GM19193 (cell line): ENCODE data around the gene RELN.

Experiments used
- POLR2A ChIP-seq: IDR thresholded peaks from 4 replicates; pipeline ENCODE4 v1.6.1; 2011; ENCODE audit not compliant: insufficient read depth, insufficient read length; ENCODE audit errors: extremely low read depth

Gene RELN

DNA sequence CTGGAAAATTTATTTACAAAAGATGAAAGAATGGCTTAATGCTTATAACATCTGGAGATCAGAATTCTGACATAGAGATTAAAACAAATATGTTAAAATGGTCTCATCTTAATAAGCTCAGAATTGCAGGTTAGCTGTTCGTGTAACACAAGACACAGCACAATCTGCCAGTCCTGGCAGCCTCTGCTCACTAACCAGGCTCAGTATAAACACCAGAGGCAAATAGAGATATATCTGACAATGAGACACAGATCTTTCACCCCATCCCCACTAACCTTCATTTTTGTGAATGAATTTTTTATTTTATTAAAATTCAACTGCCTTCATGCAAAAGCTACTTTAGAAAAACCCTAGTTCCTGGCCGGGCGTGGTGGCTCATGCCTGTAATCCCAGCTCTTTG lies 51.8 kb downstream of the RELN start:
- TF ChIP-seq POLR2A, result no peak

DNA sequence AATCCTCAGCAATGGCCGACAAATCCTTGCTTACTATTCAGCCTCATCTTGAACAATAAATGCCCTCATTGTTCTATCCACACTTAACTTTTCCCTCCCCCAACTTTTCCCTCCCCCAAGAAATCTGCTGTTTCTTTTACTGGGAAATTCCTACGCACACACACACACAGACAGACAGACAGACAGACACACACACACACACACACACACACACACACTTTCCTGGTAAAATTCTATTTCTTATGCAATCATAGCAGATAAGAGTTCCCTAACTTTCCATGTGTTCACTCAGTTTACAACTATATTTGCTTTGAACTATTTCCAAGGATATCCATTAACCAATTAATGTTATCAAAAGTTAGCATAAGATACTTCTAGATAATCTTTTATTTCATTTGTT lies 52.9 kb downstream of the RELN start:
- TF ChIP-seq POLR2A, result no peak

DNA sequence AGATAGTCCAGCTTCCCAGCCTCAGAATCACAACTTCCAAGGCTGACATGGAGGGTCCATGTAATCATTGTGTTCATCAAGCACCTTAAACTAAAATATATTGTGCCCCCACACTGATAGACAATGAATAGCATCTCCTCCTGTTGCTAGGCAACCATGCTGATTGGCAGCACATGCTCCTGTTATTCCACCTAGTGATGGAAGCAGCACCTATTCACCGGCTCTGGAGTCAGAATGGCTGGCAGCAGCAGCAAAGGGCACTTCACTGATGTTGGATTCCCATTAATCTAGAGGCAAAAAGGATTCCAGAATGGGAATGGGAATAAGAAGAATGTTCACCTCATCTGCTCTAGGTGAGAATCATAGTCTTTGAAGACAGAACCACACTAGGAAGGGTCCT lies 55.0 kb downstream of the RELN start:
- no peak for TF ChIP-seq POLR2A

DNA sequence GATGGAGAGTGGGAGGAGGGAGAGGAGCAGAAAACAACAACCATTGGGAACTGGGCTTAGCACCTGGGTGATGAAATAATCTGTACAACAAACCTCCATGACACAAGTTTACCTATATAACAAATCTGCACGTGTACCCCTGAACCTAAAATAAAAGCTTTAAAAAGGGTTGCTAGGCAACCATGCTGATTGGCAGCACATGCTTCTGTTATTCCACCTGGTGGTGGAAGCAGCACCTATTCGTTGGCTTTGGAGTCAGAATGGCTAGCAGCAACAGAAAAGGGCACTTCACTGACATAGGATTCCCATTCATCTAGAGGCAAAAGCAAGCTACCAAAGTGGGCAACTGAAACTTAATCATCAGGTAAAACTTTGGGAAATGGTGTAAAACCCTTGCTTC lies 57.1 kb downstream of the RELN start:
- TF ChIP-seq POLR2A, result no peak

DNA sequence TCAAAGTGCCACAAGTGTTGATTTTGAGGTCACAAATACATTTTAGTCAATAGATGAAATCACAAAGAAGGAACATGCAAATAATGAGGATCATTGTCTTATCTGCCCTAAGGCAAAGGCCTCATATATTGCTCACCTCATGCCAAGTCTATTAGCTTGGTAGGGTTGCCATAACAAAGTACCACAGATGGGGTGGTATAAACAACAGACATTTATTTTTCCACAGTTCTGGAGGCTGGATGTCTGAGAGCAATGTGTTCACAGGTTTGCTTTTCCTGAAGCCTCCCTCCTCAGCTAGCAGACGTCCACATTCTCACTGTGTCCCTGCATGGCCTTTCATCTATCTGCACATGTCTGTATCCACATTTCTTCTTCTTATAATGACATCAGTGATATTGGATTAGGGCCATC lies 59.6 kb downstream of the RELN start:
- no peak for TF ChIP-seq POLR2A

DNA sequence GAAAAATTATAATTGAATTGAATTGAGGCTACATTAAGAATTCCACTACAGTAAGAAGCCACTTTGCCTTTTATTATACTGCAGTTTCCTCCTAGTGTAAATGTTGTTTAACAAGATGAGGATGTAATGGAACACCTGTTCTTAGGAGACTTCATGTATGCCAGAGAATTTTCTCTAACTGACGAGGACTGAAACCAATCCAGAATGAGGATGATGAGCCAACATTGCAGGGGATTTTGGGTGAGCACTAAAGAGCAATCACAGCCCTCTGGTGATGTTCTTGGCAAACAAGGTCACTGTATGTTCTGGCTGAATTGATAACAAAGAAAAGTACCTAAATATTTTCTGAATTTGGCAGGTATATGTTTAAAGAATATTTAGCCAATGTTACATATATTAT lies 60.9 kb downstream of the RELN start:
- TF ChIP-seq POLR2A, result no peak

DNA sequence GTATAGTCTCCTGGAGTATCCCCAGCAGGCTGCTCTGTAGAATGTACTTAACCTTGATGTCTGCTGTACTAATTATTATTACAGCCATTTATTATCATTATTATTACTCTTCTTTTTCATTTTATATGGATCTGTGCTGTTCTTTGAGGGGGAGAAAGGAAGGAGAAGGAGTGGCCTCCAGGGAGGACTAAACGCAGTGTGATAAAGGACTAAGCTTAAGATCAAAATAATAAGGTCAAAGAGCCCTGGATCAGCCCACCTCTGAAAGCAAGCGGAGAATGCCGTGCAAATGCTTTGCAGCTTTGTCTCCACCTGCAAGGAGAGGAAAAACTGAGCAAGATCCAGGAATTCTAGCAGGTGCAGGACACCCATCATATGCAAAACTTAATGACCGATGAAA lies 65.3 kb downstream of the RELN start:
- no peak for TF ChIP-seq POLR2A

DNA sequence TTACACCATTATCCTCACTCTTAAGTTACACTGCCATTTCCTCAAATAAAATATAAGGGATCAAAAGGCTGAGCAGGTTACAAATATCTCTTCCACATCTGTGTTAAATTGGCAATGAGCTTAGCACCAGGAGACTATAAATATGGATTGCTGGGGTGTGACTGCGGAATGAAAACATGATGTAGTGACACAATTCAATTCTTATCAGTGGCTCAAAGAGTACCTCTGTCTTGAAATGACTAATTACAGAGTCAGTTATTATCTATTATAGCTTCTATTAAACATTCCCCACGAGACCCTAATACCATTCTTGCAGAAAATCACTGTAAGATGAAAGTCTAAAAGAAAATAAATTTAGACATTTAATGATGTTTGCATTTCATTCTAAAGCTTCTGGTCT lies 67.1 kb downstream of the RELN start:
- TF ChIP-seq POLR2A, result no peak

DNA sequence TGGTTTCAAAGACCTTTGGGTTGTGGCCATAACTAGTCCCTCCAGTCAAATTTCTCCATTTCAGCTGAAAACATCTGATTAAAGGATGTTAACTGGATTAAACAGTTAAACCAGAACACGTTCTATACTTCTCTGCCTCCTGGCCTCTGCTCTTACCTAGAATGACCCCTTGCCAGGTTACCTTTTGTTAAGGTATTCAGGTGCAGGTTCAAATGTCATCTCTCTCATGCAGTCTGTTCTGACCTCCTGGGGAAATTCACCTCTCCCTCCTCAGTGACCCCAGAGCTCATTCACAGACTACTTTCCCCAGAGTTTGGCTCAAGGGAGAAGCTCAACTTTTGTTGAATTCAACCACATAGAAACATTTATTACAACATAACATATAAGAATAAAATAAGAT lies 67.8 kb downstream of the RELN start:
- no peak for TF ChIP-seq POLR2A

DNA sequence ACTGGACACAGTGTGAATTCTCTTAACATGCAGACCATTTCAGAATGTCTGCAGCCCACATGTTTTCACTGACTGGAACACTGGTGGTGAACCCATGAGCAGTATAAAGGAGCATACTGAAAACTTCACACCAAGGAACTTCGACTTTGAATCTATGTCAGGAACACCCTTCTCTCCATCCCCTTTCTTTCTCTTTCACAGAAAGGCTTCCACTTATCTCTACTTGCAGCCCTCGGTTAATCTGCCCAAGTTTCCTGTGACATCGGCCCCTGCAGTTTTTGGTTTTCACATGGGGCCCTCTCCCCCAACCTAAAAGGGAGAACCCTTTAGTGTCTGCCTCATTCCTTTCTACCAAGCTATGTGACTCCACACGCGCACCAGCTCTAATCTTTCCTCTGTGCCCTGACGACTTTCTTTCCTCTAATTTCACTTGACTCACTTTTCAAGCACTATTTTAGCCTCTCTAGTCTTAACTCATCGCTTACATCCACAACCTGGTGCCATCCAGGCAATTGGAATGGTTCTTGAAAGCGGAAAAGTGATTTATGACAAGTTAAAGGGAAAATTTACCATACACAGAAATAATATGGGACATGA lies 70.1 kb downstream of the RELN start:
- TF ChIP-seq POLR2A, result no peak

DNA sequence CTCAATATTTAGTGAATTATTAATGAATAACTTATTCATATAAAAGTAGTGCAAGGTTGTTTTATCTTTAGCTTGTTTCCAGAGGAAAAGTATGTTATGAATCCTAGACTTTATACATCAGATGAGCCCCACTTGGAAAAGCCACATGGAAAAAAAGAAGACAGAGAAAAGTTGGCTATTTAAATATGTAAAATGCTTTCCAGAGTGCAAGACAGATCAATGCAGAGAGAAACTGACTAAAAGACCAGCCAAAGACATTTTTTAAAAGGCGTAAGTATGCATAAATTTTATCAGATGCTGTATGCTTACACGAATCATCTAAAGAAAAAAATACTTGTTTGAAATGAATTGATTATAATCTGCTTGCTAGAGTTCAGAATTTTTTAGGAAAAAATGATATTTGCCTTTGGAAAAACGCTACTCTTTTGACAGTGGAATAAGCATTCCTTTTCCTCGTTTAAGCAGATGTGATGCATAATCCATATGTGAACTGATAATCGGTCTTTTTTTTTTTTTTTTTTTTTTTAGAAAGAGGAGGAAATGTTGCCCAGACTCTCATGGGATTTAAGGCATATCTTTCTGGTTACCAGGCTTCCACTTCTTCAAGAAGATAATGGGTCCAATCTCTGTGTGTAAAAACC lies 70.7 kb downstream of the RELN start:
- no peak for TF ChIP-seq POLR2A

DNA sequence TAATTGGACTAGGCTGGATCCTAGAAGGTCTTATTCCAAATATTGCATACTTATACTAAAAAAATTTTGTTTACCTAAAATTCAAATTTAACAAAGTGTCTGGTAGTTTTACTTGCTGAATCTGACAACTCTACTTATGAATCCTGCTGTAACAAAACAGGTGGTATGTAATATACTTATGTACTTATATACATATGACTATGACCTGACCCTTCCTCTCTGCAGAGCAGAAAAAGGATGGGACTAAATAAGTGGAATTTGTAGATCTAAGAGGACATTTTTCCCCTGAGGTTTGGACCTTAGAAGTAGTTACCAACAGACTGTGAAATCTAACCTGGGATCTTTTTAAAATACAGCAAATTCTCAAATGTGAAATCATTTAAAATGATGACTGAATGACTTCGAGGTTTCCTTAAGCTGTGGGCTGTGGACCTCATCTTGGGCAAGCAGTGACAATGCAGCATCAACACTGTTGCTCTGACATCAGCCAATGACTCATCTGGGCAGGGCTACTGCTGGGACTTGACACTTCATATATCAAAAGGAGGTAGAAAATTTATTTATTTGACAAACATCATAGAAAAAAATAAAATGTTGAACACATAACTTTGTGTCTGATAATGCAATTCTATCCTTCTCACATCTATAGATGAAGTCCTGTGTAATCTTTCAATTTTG lies 73.6 kb downstream of the RELN start:
- TF ChIP-seq POLR2A, result no peak

DNA sequence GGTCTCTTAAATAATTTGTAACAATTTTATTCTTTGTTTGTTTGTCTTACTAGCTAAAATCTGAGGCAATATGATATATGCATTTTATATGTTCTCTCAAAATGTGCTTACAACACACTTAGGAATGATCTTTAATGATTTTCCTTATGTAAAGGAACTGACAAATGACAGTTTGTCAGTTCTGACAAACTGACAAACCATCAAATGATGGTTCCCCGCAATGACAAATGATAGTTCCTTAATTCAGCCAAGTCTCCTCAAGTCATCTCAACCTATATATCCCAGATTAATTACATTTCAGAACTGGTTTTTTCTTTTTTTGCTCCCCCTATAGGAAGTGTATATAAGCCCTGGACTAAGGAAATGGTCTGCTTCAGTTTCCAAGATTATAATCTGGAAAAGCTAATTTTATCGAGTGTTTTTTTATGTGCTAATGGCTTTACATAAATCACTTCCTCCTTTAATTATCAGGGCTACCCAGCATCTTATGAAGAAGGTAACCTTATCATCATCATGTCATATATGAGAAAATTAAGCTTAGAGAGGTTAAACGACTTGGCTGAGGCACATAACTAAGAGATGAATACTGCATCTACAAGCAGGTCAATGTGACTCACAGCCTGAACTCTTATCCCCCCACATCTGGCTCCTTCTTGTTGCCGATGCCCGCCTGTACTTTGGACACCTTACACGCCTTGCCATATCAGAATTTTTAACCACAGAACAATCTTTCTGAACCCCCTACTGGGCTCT lies 75.1 kb downstream of the RELN start:
- TF ChIP-seq POLR2A, result no peak

DNA sequence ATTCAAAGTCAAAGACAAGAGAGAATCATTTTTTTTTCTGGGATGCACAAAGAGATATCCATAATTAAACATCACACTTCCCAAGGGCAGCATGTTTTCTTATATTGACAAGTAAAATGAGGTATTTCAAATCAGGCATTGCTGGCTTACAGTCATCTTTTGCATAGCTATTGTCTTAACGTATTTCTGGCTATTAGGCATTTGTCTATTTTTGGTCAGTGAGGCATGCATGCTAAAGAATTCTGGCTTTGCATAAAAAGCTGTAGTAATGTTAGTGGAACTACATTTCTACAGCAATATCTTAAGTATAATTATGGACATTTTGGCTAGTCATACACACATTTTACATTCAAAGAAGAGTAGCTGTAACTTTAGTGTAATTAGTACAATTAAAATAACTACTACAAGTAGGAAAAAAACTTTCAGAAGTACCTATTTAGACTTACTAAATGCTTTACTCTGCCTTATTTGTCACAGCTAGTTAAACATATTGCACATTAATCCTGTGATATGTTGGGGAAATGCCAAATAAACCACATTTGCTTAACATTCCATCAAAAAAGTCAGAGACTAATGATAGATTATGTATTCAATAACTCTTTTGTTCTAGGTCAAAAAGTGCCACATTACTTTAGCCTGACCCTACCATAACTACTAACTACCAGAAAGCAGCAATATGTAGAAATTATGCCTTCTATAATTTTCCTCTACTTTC lies 76.4 kb downstream of the RELN start:
- no peak for TF ChIP-seq POLR2A

DNA sequence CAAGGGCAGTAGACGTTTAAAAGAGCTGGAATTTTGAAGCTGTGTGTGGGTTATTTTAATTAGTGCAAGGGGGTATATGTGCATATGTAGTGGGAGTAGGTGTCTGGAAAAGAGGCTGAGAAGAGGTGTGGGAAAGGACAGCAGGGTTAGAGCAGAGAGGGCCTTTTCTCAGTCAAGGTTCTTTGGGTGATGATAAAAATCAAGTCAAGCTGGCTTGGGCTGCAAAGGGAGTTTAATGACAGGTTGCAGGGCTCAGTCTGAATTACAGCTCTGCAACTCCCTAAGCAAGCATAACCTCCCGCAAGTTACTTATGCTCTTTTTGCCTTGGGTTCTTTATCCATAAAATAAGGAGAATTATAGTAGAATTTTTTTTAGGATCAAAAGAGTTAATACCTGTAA lies 83.5 kb downstream of the RELN start:
- TF ChIP-seq POLR2A, result no peak
